Neural crest cell (in vitro differentiated cells): Measurements from ENCODE around the gene ABCD4. TPM values are rescaled to one million over a fixed set of nuclear protein-coding genes. Genes with fewer than 3 reads are reported as not detected.

Experiments used
- DNase-seq: peaks from one replicate; pipeline ENCODE4 v3.0.0; 2021; ENCODE audit warnings: low read depth, mixed read lengths, low spot score
- H3K27ac Mint-ChIP-seq: one replicate; pipeline ENCODE4 v1.8.0; 2021; ENCODE audit warnings: mild to moderate bottlenecking, mixed read lengths; ENCODE audit not compliant: unreplicated experiment
- H3K27me3 Mint-ChIP-seq: 2 replicates; pipeline ENCODE4 v1.8.0; 2021; ENCODE audit warnings: low read depth, mild to moderate bottlenecking, mixed read lengths
- H3K36me3 Mint-ChIP-seq: 2 replicates; pipeline ENCODE4 v1.8.0; 2021; ENCODE audit warnings: low read depth, mild to moderate bottlenecking, mixed read lengths
- H3K4me1 Mint-ChIP-seq: 2 replicates; pipeline ENCODE4 v1.8.0; 2021; ENCODE audit warnings: mixed read lengths
- H3K4me3 Mint-ChIP-seq: one replicate; pipeline ENCODE4 v1.8.0; 2021; ENCODE audit warnings: mild to moderate bottlenecking, mixed read lengths
- H3K9me3 Mint-ChIP-seq: 2 replicates; pipeline ENCODE4 v1.8.0; 2021; ENCODE audit warnings: mixed read lengths
- CTCF ChIP-seq: fragments of 200-600 bp; sonication (generic); conservative IDR thresholded peaks from 2 replicates; pipeline ENCODE4 v1.5.0; 2021; ENCODE audit warnings: antibody characterized with exemption, mild to moderate bottlenecking
- total RNA-seq: library from RNA; stranded (reverse); gene quantifications from 2 replicates; pipeline ENCODE4 v1.2.1, GENCODE V29; 2021

The ABCD4 gene
- total RNA-seq, 1 donor from 2014 or later: 98.8 TPM

- peaks cover 26% of the 10 kb centered on the region for H3K4me1 Mint-ChIP-seq
- peak overlapping the region; percentile 57 for H3K27ac Mint-ChIP-seq
- H3K36me3 Mint-ChIP-seq: no peaks in the 10 kb centered on the region
- peaks cover 5% of the 10 kb centered on the region for H3K27me3 Mint-ChIP-seq
- no peaks in the 10 kb centered on the region for H3K9me3 Mint-ChIP-seq
- H3K4me3 Mint-ChIP-seq: no peak overlapping the region
- peak; percentile 10 for DNase-seq
- no peak for TF ChIP-seq CTCF
Measured at GRCh38 chr14:74326369-74327152, 23.8 kb upstream of the ABCD4 start.

- peaks cover 26% of the 10 kb centered on the region for H3K4me1 Mint-ChIP-seq
- TF ChIP-seq CTCF: no peak
- peaks cover 5% of the 10 kb centered on the region for H3K27me3 Mint-ChIP-seq
- H3K9me3 Mint-ChIP-seq: no peaks in the 10 kb centered on the region
- no peak for DNase-seq
- H3K4me3 Mint-ChIP-seq: no peak overlapping the region
- H3K27ac Mint-ChIP-seq: no peak overlapping the region
- no peaks in the 10 kb centered on the region for H3K36me3 Mint-ChIP-seq
Measured at GRCh38 chr14:74325446-74325845, 22.7 kb upstream of the ABCD4 start.

- H3K27ac Mint-ChIP-seq: no peak overlapping the region
- H3K36me3 Mint-ChIP-seq: no peaks in the 10 kb centered on the region
- H3K4me1 Mint-ChIP-seq: peaks cover 26% of the 10 kb centered on the region
- peak; percentile 14 for DNase-seq
- TF ChIP-seq CTCF: peak; percentile 77
- H3K9me3 Mint-ChIP-seq: no peaks in the 10 kb centered on the region
- peaks cover 5% of the 10 kb centered on the region for H3K27me3 Mint-ChIP-seq
- H3K4me3 Mint-ChIP-seq: no peak overlapping the region
Measured at GRCh38 chr14:74324931-74325361, 22.2 kb upstream of the ABCD4 start.

GRCh38 chr14:74314576-74314975 is 11.8 kb upstream of the ABCD4 start:
- H3K4me1 Mint-ChIP-seq: no peaks in the 10 kb centered on the region
- H3K36me3 Mint-ChIP-seq: no peaks in the 10 kb centered on the region
- H3K27me3 Mint-ChIP-seq: no peaks in the 10 kb centered on the region
- no peak overlapping the region for H3K27ac Mint-ChIP-seq
- no peak for TF ChIP-seq CTCF
- no peaks in the 10 kb centered on the region for H3K9me3 Mint-ChIP-seq
- H3K4me3 Mint-ChIP-seq: no peak overlapping the region
- DNase-seq: no peak

- Mint-ChIP-seq H3K4me3 (no peak overlapping the region), H3K27ac (no peak overlapping the region), H3K4me1 (no peaks in the 10 kb centered on the region), H3K36me3 (no peaks in the 10 kb centered on the region), H3K9me3 (no peaks in the 10 kb centered on the region), H3K27me3 (no peaks in the 10 kb centered on the region)
- no peak for DNase-seq
- TF ChIP-seq CTCF: no peak
Measured at GRCh38 chr14:74313601-74314000, 10.9 kb upstream of the ABCD4 start.
